OCI-LY7 (cell line): ENCODE data around the gene CCDC182.

Experiments used
- EZH2phosphoT487 ChIP-seq: fragments of 200-600 bp; sonication (generic); IDR thresholded peaks from 2 replicates; pipeline ENCODE4 v1.6.1; 2018; ENCODE audit warnings: low read depth, borderline replicate concordance, mild to moderate bottlenecking, mixed run types, antibody characterized with exemption, low read length, moderate library complexity, mixed read lengths
- TF ChIP-seq, protein P1 (sequence below): fragments of 200-600 bp; sonication (generic); conservative IDR thresholded peaks from 2 replicates; pipeline ENCODE4 v1.5.1; 2014; ENCODE audit warnings: mild to moderate bottlenecking, antibody characterized with exemption, low read length, moderate library complexity, mixed read lengths

DNA sequence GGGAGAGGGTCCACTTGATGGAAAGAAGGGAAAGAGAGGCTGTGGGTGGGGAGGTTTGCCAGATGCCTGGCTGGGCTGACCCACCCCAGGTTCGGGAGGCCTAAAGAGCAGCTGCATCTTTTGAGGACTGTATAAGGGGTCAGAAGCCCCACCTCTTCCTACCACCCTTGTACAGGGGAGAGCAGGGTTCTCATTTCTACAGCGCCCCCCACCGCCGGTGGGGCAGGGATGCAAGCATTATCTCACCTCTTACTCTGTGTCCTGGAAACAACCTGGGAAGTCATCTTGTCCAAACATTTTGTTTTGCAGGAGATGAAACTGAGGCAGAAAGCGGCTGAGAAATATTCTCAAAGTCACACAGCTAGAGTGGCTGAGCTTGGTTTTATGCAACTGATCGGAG lies 22.5 kb upstream of the CCDC182 start:
- TF ChIP-seq, protein P1, sequence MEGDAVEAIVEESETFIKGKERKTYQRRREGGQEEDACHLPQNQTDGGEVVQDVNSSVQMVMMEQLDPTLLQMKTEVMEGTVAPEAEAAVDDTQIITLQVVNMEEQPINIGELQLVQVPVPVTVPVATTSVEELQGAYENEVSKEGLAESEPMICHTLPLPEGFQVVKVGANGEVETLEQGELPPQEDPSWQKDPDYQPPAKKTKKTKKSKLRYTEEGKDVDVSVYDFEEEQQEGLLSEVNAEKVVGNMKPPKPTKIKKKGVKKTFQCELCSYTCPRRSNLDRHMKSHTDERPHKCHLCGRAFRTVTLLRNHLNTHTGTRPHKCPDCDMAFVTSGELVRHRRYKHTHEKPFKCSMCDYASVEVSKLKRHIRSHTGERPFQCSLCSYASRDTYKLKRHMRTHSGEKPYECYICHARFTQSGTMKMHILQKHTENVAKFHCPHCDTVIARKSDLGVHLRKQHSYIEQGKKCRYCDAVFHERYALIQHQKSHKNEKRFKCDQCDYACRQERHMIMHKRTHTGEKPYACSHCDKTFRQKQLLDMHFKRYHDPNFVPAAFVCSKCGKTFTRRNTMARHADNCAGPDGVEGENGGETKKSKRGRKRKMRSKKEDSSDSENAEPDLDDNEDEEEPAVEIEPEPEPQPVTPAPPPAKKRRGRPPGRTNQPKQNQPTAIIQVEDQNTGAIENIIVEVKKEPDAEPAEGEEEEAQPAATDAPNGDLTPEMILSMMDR, result no peak
- no peak for TF ChIP-seq EZH2phosphoT487
